Measurements from ENCODE around the gene OR51A4. TPM values are rescaled to one million over a fixed set of nuclear protein-coding genes. Genes with fewer than 3 reads are reported as not detected.

The OR51A4 gene
- total RNA-seq, 1 donor from 2014 or later = not detected

Other genes with a start within 250 kb of the OR51A4 start
- 0.45 TPM for gene OR51E2, start 249.8 kb downstream of the OR51A4 start, total RNA-seq
- gene MMP26, start 242.8 kb downstream of the OR51A4 start, total RNA-seq = not detected
- gene OR51F1, start 177.7 kb downstream of the OR51A4 start, total RNA-seq = not detected
- not detected for gene OR52R1, start 143.2 kb downstream of the OR51A4 start, total RNA-seq
- not detected for gene OR51F2, start 126.3 kb downstream of the OR51A4 start, total RNA-seq
- gene OR51S1, start 98.4 kb downstream of the OR51A4 start, total RNA-seq = not detected
- gene OR51T1, start 65.7 kb downstream of the OR51A4 start, total RNA-seq = not detected
- not detected for gene OR51A7, start 43.8 kb downstream of the OR51A4 start, total RNA-seq
- not detected for gene OR51G2, start 28.3 kb downstream of the OR51A4 start, total RNA-seq
- gene OR51G1, start 23.3 kb downstream of the OR51A4 start, total RNA-seq = not detected
- gene OR51A2, start 8.1 kb upstream of the OR51A4 start, total RNA-seq = not detected
- gene OR51L1, start 47.2 kb upstream of the OR51A4 start, total RNA-seq = not detected
- not detected for gene OR52J3, start 98.9 kb upstream of the OR51A4 start, total RNA-seq
- not detected for gene OR52E2, start 112.0 kb upstream of the OR51A4 start, total RNA-seq
- not detected for gene OR52E1, start 122.0 kb upstream of the OR51A4 start, total RNA-seq
- not detected for gene OR52A5, start 190.8 kb upstream of the OR51A4 start, total RNA-seq
- not detected for gene OR52A1, start 207.2 kb upstream of the OR51A4 start, total RNA-seq